GM10248 (cell line): Measurements from ENCODE around the gene GOSR1.
"Not testable (repeated sequence)": the region's sequence is repeated elsewhere in the genome, so short reads cannot be mapped to it uniquely, and the experiment has no call there.

Source experiments
- CTCF ChIA-PET: fragments of 300-600 bp; sonication (Branson Sonifier 250); formaldehyde crosslinking; extraction: SDS; loops from one replicate; lab custom pipeline; 2021; ENCODE audit warnings: antibody characterized with exemption; lab: Yijun Ruan, JAX
- POLR2A ChIA-PET: fragments of 350-650 bp; sonication (Branson Sonifier 250); formaldehyde crosslinking; extraction: SDS; loops from one replicate; lab custom pipeline; 2020; ENCODE audit warnings: antibody characterized with exemption; lab: Yijun Ruan, JAX
- DNase-seq: peaks from one replicate; pipeline ENCODE4 v3.0.0; 2012; ENCODE audit errors: extremely low spot score
- TF ChIP-seq, protein P1 (sequence below): IDR thresholded peaks from 2 replicates; pipeline ENCODE4 v1.5.1; 2012; ENCODE audit warnings: mild to moderate bottlenecking, low read depth; ENCODE audit errors: extremely low read depth, missing control alignments, control extremely low read depth

Gene GOSR1

DNA sequence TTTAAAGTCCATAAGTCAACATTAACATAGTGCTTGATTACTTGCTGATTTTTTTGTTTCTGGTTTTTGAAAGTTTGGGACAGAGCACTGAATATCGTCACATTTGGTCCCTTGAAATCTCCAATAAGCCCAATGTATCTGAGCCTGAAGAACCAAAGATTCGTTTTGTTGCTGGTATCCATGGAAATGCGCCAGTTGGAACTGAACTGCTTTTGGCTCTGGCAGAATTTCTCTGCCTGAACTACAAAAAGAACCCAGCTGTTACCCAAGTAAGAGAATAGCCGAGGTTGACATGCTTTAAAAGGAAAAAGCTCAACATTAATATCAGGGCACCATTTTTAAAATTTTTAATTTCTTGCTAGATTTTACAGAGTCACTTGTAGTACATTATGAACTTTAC is 27.7 kb upstream of the GOSR1 start:
- CTCF ChIA-PET, result interaction anchor here (1.0 kb wide), 1 partner anchor 28 kb away, joined by 3 read pairs; the partner anchor contains the start of gene GOSR1

DNA sequence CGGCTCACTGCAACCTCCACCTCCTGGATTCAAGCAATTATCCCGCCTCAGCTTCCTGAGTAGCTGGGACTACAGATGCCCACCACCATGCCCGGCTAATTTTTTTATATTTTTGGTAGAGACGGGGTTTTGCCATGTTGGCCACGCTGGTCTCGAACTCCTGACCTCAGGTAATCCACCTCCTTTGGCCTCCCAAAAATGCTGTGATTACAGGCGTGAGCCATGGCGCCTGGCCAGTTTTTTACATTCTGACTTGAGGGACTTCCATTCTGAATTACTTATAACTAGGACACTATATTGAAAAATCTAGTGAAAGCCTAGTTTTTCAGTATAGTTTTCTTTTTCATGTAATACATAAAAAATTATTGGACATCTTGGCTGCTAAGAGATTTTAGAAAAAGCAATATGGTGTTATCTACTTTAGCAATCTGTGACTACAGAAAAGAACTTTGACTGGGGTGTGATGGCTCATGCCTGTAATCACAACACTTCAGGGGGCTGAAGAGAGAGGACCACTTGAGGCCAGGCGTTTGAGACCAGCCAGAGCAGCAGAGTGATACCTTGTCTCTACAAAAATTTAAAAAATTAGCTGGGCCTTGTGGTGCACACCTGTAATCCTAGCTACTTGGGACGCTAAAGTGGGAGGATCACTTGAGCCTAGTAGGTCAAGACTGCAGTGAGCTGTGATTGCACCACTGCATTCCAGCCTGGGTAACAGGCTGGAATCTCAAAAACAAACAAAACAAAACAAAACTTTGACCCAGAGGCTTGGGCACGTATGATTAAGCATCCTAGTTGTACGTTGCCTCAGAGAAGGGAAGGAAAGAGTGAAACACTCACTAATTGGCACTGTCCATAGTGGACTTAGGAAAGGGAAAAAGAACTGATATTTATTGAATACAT is 26.8 kb upstream of the GOSR1 start:
- ChIA-PET POLR2A (no interaction called here), CTCF (interaction anchor here (1.0 kb wide), 1 partner anchor 27 kb away, joined by 3 read pairs; the partner anchor contains the start of gene GOSR1)
- no peak for DNase-seq

More for the DNA sequence above, 27.7 kb upstream of the GOSR1 start:
- POLR2A ChIA-PET, result no interaction called here
- DNase-seq, result no peak
- TF ChIP-seq, protein P1, sequence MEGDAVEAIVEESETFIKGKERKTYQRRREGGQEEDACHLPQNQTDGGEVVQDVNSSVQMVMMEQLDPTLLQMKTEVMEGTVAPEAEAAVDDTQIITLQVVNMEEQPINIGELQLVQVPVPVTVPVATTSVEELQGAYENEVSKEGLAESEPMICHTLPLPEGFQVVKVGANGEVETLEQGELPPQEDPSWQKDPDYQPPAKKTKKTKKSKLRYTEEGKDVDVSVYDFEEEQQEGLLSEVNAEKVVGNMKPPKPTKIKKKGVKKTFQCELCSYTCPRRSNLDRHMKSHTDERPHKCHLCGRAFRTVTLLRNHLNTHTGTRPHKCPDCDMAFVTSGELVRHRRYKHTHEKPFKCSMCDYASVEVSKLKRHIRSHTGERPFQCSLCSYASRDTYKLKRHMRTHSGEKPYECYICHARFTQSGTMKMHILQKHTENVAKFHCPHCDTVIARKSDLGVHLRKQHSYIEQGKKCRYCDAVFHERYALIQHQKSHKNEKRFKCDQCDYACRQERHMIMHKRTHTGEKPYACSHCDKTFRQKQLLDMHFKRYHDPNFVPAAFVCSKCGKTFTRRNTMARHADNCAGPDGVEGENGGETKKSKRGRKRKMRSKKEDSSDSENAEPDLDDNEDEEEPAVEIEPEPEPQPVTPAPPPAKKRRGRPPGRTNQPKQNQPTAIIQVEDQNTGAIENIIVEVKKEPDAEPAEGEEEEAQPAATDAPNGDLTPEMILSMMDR, result no peak

DNA sequence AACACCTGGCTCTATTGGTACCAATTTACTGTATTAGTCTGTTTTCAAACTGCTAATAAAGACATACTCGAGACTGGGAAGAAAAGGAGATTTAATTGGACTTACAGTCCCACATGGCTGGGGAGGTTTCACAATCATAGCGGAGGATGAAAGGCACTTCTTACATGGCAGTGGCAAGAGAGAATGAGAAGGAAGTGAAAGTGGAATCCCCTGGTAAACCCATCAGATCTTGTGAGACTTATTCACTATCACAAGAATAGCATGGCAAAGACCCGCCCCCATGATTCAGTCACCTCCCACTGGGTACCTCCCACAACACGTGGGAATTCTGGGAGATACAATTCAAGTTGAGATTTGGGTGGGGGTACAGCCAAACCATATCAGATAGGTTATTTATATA is 22.6 kb upstream of the GOSR1 start:
- ChIA-PET POLR2A (no interaction called here), CTCF (interaction anchor here (1.1 kb wide), 1 partner anchor 11 kb away, joined by 3 read pairs; no protein-coding TSS in a partner anchor)
- TF ChIP-seq, protein P1, result no peak
- DNase-seq, result no peak

More for the DNA sequence above, 26.8 kb upstream of the GOSR1 start:
- TF ChIP-seq, protein P1, result no peak

DNA sequence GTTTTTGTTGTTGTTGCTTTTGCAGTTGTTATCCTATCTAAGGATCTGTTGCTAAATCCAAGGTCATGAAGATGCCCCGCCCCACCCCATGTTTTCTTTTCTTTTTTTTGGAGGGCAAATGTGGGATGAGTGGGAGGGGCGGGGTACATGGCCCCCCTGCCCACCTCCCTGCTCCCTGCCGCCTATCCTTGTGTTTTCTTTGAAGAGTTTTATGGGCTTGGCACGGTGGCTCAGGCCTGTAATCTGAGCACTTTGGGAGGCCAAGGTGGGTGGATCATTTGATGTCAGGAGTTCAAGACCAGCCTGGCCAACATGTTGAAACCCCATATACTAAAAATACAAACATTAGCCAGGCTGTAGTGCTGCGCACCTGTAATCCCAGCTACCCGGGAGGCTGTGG is 18.8 kb upstream of the GOSR1 start:
- TF ChIP-seq, protein P1, result no peak

DNA sequence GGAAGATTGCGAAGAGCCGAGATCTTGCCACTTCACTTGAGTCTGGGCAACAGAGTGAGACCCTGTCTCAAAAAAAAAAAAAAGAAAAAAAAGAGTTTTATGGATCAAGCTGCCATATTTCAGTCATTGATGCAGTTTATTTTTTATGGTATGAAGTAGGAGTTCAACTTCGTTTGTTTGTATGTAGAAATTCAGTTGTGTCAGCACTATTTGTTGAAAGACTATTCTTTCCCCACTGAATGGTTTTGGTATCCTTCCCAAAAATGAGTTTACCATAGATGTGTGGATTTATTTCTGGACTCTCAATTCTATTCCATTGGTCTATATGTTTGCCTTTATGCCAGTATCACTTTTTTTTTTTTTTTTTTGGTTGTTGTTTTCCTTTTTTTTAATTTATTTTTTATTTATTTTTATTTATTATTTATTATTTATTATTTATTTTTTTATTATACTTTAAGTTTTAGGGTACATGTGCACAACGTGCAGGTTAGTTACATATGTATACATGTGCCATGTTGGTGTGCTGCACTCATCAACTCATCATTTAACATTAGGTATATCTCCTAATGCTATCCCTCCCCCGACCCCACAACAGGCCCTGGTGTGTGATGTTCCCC is 18.3 kb upstream of the GOSR1 start:
- POLR2A ChIA-PET, DNase-seq, CTCF ChIA-PET: not testable (repeated sequence)

More for the DNA sequence above, 18.8 kb upstream of the GOSR1 start:
- DNase-seq, result no peak
- CTCF ChIA-PET, result no interaction called here
- POLR2A ChIA-PET, result no interaction called here

DNA sequence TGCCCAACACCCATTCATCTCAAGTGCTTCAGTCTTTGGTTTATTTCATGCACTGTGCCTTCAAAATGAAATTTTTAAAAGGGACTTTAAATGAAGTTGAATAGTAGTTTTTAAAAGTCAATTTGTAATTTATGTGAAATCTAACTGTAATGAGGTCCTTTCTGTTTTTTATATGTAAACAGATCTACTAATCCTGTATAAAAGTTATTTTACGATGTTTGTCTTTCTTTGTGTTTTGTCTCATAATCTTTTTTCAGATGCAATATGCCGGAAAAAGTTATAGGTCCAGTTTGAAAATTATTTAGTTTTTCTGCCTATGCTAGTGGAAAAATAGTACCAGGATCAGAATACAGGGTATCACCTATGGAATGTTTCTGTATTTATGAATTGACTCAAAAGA is 8.7 kb upstream of the GOSR1 start:
- TF ChIP-seq, protein P1, result no peak
- no peak for DNase-seq
- POLR2A ChIA-PET, result no interaction called here
- CTCF ChIA-PET, result interaction anchor here (4.4 kb wide), 1 partner anchor 9 kb away, joined by 41 read pairs; the partner anchor contains the start of gene GOSR1
